NK-92 (cell line): Measurements from ENCODE around the gene KRT17.
"Not testable (repeated sequence)": the region's sequence is repeated elsewhere in the genome, so short reads cannot be mapped to it uniquely, and the experiment has no call there.

Experiments used
- DNase-seq: peaks from one replicate; lab custom pipeline; 2025; ENCODE audit not compliant: unreplicated experiment; lab: John Stamatoyannopoulos, UW

The KRT17 gene

DNA sequence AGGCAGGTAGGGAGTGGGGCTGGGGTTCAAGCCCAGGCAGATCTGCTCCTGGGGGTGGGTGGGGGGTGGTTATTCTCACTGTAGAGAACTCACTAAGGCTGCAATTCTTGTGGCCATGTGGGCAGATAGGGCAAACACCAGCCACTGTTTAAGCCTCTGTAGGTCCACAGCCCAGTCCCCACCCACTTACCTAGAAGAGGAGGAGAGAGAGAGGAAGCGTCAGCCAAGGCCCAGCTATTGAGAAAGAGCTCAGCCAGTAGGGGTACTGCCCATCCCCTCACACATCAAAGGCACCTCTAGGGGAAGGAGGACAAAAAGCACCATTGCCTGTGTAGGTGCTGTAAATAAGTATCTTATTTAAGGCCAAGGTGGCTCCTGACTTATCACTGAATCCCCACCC, 24.7 kb downstream of the KRT17 start:
- DNase-seq = no peak

DNA sequence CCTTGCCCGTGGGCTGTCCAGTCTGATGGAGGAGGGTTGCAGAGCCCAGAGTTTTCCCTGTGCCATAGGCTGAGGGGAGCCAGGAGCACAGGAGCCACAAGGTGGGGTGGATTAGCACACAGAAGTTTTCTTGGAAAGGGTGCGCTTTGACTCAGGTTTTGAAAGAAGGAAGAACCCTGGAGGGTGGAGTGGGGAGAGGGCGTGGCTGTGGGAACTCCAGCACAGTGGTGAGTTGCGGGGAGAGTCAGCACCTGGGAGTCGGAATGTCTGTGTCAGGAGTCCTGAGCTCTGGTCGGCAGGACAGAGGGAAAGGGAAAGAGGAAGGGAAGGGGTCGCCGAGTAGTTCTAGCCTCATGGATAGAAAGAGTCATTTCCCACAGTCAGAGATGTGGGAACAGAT, 28.8 kb downstream of the KRT17 start:
- no peak for DNase-seq

DNA sequence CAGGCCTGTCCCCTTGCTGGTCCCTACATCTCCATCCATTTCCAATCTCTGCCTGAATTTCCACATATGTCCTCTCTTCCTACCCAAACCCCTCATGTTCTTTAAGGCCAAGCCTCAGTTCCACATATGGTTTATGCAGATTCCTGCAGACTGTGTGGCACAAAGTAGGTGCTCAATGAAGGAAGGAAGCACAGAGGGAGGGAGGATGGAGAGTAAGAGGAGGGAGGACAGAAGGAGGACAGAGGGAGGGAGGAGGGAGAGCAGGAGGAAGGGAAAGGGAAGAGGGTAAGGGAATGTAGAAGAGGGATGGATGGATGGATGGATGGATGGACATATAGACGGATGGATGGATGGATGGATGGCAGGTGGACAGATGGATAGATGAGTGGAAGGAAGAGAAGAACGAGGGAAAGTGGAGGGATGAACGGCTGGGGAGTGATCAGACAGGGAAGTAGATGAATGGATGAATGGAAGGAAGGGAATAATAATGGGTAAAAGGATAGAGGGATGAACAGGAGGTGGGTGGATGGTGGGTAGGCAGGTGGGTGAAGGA, 29.9 kb downstream of the KRT17 start:
- no peak for DNase-seq

DNA sequence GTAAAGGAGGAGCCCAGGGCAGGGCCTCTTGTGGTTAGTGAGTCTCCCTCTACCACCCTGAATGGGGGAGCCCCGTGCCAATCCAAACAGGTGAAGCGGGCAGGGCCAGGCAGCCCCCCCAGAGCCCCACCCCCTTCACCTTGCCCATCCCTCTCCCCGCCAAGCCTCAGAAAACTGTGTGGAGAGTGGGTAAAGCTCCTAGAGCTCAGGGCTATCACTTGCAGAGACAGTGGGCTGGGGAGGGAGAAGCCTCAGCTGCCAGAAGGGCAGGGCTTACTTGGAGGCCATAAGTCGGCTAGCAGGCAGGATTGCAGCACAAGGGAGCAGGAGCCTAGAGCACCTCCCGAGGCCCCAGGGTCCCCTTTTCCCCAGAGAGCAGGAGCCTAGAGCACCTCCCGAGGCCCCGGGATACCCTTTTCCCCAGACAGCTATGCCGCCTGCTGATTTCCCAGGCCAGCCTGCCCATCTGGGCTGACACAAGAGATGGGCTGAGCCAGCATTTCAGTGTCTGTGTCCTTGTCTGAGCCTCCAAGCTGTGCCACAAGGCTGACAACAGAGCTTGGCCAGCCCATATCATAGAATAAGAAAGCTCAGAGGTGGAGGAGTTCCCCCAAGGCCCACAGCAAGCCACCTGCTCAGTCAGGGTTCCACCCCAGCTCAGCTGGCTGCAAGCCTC, 30.9 kb downstream of the KRT17 start:
- no peak for DNase-seq

DNA sequence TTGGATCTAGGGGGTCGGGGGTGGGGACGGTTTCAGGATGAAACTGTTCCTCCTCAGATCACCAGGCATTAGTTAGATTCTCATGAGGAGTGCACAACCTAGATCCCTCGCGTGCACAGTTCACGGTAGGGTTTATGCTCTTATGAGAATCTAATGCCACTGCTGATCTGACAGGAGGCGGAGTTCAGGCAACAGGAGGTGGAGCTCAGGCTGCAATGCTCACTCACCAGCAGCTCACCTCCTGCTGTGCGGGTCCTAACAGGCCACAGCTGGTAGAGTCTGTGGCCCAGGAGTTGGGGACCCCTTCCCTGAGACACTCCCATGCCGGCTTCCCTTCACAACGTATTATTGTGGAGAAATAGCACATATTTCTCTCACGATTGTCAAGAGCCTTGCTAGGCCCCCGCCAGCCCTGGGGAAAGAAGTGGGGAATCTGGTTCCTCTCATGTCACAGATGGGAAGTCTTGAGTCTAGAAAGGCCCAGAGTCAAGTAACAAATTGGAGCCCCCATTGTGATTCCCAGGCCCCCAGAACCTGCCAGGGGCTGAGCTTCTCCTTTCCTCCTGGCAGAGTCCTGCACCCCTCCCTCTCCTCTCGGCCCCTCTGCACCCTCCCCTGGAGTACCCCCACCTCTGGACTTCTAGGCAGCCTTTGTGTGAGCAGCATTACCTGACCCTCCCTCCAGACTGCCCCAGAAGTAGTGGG, 31.6 kb downstream of the KRT17 start:
- DNase-seq = no peak

DNA sequence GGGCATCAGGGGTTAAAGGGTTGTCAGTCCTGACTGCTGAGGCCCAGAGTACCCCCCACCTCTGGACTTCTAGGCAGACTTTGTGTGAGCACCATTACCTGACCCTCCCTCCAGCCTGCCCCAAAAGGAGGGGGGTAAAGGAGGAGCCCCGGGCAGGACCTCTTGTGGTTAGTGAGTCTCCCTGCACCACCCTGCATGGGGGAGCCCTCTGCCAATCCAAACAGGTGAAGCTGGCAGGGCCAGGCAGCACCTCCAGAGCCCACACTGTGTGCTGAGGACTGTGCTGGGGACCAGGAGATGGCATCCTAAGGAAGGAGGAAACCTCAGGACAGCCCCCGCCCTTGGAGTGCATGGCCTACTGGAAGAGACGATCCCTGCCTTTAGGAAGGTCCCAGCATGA, 35.1 kb downstream of the KRT17 start:
- no peak for DNase-seq

DNA sequence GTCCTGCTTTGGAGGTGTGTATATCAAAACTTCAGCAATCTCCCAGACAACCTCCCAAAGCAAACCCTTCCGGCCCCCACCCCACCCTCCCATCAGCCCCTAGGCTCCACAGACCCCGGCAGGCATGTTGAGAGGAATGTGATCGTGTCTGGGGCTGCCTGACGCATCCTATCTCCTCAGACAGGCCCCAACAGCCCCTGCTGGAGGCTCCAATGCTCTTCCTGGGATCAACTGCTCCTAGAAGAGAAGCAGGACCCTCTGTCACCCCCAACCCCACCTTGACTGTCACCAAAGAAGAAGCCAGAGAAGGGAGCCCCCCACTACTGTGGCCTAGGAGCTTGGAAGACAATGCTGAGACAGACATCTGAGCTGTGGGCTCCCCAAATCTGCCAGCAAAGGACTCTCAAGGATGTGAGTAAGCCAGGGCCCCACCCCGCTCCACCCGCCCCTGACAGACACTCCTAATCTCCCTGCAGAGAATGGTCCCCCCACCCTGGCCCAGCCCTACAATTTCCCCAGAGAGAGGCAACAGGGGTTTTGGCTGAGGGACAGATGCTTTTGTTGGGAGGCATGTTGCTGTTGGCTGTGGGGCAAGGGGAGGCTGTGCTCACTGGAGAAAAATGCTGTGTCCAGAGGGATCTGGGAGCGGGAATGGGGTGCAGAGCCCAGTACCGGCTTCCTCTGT, 36.1 kb downstream of the KRT17 start:
- DNase-seq = no peak

DNA sequence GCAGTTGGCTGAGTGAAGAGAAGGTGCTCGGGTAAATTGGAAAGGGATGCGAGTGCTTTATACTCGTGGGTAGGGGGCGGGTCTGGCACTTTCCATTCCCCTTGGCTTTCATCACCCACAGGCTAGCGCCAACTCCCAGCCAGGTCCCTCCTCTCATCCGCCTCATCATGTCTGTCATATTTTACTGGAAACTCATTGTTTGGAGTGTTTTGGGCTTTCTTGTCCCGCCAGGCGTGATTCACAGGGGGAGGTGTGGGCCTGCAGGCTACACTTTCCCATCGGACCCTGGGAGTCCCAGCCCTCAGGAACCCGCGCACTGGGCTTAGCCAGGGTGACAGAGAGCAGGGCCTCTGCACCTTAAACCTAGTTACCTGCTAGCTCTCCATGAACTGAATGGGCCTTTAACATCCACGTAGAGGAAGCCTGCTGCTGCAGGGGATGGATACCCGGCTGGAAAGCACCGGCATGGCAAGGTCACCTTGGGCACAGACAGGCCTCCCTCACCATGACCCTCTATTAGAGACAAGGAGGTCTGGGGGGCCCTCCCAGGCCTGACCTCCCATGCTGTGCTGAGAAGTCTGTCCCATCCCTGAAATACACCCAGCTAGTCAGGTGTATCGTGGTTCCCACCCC, 37.4 kb downstream of the KRT17 start, which contains the start of gene KRT14:
Gene KRT14, minus strand, starts transcription at position 33 of the 633 bp plus-strand sequence. CDS start 61 bp downstream, outside the sequence.
- no peak for DNase-seq

DNA sequence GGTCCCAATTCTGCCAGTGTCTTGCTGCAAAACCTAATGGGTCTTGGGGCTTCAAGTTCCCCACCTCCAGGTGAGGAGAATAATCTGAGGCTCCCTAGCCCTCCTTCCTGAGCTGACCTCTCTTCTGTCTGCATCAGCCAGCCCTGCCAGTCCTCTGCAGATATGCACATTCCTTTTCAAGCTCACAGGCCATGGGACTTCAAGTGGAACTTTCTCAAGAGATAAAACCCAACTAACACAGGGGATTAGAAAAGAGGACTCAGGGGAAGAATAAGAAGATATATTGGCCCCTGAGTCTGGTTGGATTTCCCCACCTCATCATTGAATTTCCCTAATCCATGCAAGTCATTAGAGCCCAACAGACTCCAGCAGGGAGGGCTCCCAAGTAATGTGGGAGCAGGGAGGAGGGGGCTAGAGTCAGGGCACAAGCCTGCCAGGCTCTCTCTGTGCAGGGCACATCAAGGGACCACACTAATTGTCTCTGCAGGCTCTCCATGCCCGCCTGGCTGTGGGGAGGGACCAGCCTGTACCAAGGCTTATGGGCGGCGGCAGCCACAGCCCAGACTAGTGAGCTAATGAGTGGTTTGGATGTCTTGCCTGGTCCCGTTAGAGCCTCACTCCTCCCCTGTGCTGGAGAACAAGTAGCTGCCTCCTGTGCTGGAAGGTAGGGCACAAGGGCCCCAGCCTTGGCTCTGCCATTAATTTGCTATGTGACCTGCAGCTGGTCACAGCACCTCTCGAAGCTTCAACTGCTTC, 38.9 kb downstream of the KRT17 start:
- no peak for DNase-seq

DNA sequence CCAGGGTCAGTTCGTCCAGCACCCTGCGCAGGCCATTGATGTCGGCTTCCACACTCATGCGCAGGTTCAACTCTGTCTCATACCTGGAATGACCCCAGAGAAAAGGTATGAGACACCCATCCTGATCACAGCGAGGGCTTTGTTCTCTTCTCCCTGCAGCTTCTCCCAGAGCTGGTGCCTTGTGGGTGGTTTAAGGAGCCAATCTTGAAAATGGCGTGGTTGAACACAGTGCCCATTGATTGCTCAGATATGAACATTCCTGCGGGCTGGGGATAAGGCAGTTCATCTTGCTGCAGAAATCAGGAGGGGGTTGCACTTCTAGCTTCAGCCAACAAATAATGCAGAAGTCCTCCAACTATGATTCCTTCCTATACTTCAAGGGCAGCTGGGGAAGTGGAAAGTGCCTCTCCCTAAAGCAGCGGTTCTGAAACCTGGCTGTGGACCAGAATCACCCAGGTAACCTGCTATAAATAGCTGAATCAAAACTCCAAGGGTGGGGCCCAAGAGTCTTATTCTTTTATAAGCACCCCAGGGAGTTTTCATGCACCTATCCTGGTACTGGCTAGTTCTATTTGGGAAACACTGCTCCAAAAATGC, 39.9 kb downstream of the KRT17 start:
- DNase-seq = not testable (repeated sequence)

DNA sequence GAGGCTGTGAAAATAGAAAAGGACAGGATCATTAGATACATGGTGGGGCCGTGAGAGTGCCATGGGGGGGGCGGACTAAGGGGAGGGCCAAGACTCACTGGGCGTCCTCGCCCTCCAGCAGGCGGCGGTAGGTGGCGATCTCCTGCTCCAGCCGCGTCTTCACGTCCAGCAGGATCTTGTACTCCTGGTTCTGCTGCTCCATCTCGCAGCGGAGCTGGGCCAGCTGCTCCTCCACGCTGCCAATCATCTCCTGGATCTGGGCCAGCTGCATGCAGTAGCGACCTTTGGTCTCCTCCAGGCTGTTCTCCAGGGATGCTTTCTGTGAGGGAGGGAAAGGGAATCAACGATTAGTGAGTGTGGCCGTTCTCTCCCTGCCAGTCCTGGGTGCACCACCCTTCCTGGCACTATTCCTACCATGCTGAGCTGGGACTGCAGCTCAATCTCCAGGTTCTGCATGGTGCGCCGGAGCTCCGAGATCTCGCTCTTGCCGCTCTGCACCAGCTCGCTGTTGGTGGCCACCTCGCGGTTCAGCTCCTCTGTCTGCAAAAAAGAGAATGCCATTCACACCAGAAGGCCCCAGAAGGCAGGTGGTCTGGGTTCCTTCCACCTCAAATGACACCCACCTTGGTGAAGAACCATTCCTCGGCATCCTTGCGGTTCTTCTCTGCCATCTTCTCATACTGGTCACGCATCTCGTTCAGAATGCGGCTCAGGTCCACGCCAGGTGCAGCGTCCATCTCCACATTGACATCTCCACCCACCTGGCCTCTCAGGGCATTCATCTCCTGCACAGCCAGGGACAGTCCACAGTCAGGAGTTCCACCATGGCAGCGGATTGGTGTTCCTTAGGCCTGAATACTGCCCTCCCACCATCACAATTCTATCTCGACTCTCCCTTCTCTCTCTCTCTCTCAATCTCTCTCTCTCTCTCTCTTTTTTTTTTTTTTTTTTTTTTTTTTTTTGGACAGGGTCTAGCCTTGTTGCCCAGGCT, 40.9 kb downstream of the KRT17 start:
- no peak for DNase-seq

DNA sequence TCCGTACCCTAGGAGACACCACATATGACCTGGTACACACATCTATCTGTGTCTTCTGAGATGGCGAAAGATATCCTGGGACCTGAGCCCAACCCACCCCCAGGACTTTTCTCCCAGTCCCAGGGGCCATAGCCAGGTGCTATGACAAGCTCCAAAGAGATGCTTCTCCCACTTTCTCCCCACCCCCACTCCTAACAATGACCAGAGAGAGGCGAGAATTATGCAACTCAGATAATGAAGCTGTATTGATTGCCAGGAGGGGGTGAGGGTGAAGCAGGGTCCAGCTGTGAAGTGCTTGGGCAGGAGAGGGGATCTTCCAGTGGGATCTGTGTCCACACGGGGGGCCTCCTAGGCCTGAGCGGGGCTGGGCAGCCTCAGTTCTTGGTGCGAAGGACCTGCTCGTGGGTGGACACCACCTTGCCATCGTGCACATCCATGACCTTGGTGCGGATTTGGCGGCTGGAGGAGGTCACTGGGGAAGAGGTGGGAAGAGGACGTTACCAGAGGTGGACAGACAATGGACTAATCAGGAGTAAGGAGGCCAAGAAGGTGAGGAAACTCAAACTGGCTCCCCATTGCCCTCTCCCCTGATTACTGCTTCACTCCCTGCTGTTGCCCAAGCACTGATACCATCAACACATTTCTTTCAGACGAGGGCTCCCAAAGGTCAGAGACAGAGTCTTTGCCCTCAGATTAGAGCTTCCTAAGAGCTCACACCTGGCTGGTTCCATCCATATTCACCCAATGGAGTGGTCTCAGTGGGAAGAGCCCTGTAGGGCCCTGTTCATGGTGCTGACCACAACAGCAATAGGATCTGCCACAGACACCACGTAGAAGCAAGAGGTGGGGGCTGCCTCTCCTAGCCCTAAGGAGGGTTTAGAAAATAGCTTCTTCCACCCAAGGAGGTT, 42.1 kb downstream of the KRT17 start:
- DNase-seq = not testable (repeated sequence)

DNA sequence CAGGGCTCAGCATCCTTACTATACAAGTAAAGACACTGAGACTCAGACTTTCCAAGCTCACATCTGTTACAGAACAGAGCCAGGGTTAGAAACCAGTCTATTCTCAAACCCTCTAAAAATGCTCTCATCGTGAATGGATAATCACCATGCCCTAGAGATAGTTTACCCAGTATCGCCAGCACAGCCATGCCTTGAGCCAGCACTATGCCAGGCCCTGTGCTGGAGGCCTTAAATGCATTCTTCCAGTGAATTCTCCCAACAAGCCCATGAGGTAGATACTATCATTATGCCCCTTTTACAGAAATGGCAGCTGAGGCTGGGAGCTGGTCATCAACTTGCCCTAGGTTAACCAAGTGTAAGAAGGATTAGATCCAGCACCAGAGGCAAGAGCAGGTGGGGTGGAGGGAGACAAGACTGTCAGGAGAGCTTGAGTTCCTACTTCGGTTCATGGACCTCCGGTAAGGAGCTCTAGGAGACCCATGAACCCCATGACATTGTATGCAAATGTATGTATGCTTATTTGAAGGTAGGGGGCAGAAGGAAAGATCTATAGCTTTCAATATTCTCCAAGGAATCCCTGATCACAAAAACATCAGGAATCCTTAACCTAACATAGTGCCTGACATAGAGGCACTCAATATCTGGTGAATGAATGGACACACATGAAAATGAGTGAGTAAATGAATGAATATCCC, 42.9 kb downstream of the KRT17 start:
- no peak for DNase-seq

DNA sequence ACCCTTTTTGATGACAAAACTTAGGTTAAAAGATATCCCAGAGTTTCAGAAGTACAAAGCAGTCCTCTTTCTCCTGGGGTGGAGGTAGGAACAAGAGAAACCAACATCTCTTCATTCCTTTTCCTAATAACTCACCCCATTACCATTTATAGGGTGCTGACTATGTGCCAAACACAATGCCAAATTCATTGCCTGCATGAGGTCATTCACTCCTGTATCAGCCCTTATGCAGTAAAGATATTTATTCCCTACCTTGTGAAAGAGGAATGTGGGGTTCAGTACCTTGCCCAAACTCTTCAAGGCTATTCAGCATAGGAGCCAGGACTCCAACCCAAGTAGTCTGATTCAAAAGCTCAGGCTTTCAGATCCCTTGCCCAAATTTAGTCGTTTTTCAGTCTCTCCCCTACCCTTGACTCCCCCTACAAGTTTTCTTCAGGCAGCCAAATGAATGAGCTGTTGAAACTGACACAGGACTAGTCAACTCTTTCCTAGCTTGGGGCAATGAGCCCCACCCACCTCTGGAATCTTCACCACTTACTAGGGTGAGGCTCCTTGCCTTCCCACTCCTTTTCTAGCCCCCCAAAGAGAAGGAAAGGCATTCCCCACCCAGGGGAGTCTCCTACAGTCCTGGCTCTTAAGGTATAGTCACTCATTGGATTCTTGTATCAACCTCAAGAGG, 43.5 kb downstream of the KRT17 start:
- DNase-seq = no peak

DNA sequence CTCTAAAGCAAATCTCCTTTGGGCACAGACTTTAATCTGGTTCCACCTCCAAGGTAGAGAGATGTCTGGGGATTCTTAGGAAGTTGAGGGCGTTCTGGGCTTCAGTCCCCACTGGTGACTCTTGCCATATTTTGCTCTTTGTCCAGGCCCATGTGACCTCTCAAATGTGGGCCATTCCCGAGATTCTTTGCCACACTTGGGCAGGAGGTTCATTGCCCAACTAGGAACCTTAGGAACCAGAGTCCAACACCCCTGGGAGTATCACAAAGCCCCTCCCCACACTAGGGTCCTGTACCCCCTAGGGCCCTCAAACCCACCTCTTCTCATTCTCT, 44.2 kb downstream of the KRT17 start:
- no peak for DNase-seq

DNA sequence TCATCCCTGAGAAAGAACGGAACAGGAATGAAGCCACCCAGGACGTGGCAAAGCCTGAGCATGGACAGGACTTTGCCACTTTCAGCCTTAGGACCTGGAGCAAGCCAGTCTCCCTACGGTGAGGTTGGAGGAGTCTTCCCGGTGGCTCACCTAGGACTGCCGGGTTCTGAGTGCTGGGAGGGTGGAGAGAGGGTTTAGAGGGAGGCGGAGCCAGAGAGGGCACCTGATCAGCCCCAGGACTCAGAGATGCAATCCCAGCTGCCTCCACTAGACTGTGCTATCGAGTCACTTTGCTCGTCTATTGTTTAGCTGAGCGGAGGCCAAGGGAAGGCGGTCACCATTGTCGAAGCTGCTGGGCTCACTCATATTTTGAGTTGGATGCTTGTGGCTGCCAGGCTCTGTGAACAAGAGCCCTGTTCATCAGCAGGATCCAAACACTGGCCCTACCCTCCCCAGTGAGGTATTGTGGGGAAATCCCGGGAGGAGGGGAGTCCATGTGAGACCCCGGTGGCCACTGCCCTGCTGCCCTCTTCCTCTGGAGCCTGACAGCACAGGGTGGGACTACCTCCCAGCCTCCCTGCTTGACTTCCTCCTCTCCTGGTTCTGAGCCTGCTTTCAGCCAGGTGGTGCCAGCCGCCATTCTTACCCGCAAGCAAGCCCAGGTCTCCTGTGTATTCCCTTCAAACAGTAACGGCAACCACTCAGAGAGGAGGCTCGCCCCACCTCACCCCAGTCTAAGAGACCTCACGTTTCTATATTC, 44.7 kb downstream of the KRT17 start:
- no peak for DNase-seq
